ENCODE results near the gene DLK1. TPM values are rescaled to one million over a fixed set of nuclear protein-coding genes. Genes with fewer than 3 reads are reported as not detected.

DLK1 gene
- total and polyA plus RNA-seq, 2 of the 4 experiments (the other 2 are of a cell fraction): under 0.01 to 0.07 TPM

- H4K5ac ChIP-seq (ENCODE audit: low read depth, low read length): no peak overlapping the region
- H3K18ac ChIP-seq (ENCODE audit: low read depth, low read length): no peak overlapping the region
- WGBS, 2 experiments (ENCODE audit: extremely low coverage in 2 of 2, insufficient read length in 1 of 2): 88% methylated on average over 6 of the region's 11 CpGs; no CpG with 5 or more reads in 1 of the 2 experiments
- no peaks in the 10 kb centered on the region for H3K79me1 ChIP-seq (ENCODE audit: low read depth in 1 of 2, low read length in 2 of 2)
- no peak overlapping the region for H4K91ac ChIP-seq (ENCODE audit: insufficient read depth, low read depth, low read length)
- H3K56ac ChIP-seq (ENCODE audit: extremely low read depth, insufficient read depth, low read length): no peak overlapping the region
- no peaks in the 10 kb centered on the region for H3K36me3 ChIP-seq (ENCODE audit: control insufficient read depth, insufficient read depth, low read length)
- H2AK5ac ChIP-seq (ENCODE audit: low read depth, low read length): no peak overlapping the region
- H3K4me3 ChIP-seq (ENCODE audit: insufficient read depth, low read depth, low read length): no peak overlapping the region
- intact Hi-C loops (cut with micrococcal nuclease): no loop called here
- POLR2A ChIA-PET (ENCODE audit: unreplicated experiment): no interaction called here
- no peak overlapping the region for H3K9ac ChIP-seq (ENCODE audit: low read depth, low read length)
- no peaks in the 10 kb centered on the region for H3K4me1 ChIP-seq (ENCODE audit: control insufficient read depth, insufficient read depth, low read length)
- H3K27ac ChIP-seq (ENCODE audit: insufficient read depth, low read length): no peak overlapping the region
- no peak overlapping the region for H4K8ac ChIP-seq (ENCODE audit: low read depth in 2 of 2, low read length in 2 of 2)
- H2BK5ac ChIP-seq (ENCODE audit: low read depth, low read length, poor library complexity, severe bottlenecking): no peak overlapping the region
- H3K9me3 ChIP-seq (ENCODE audit: control insufficient read depth, insufficient read depth, low read length): no peaks in the 10 kb centered on the region
- no peak overlapping the region for H3K4ac ChIP-seq (ENCODE audit: low read depth, low read length)
- no peak for TF ChIP-seq CEBPB (IDR thresholded peaks at IDR 0.05; ENCODE audit: low read depth, low read length)
- no peak for TF ChIP-seq RFX5 (IDR thresholded peaks at IDR 0.05; ENCODE audit: low read depth, low read length)
- TF ChIP-seq CTCF (conservative IDR thresholded peaks at IDR 0.05; ENCODE audit: low read depth, low read length): no peak
- no peak for TF ChIP-seq MXI1 (IDR thresholded peaks at IDR 0.05; ENCODE audit: borderline replicate concordance, low read depth, low read length)
- no peak for TF ChIP-seq RAD21 (IDR thresholded peaks at IDR 0.05; ENCODE audit: low read length)
- TF ChIP-seq MAZ (IDR thresholded peaks at IDR 0.05; ENCODE audit: borderline replicate concordance, low read depth, low read length): no peak
- TF ChIP-seq CHD1 (IDR thresholded peaks at IDR 0.05; ENCODE audit: low read depth, low read length): no peak
- no peak for TF ChIP-seq NFE2L2 (IDR thresholded peaks at IDR 0.05; ENCODE audit: low read depth, low read length)
- no peak for TF ChIP-seq SMC3 (IDR thresholded peaks at IDR 0.05; ENCODE audit: low read depth, low read length)
- TF ChIP-seq, protein P1, sequence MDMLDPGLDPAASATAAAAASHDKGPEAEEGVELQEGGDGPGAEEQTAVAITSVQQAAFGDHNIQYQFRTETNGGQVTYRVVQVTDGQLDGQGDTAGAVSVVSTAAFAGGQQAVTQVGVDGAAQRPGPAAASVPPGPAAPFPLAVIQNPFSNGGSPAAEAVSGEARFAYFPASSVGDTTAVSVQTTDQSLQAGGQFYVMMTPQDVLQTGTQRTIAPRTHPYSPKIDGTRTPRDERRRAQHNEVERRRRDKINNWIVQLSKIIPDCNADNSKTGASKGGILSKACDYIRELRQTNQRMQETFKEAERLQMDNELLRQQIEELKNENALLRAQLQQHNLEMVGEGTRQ (IDR thresholded peaks at IDR 0.05; ENCODE audit: low read depth, low read length): no peak
- TF ChIP-seq BHLHE40 (IDR thresholded peaks at IDR 0.05; ENCODE audit: low read depth, low read length): no peak
- no peak for TF ChIP-seq RCOR1 (IDR thresholded peaks at IDR 0.05; ENCODE audit: insufficient replicate concordance, low read length)
- TF ChIP-seq MAFK (IDR thresholded peaks at IDR 0.05; ENCODE audit: low read depth, low read length): no peak
- TF ChIP-seq, protein P2, sequence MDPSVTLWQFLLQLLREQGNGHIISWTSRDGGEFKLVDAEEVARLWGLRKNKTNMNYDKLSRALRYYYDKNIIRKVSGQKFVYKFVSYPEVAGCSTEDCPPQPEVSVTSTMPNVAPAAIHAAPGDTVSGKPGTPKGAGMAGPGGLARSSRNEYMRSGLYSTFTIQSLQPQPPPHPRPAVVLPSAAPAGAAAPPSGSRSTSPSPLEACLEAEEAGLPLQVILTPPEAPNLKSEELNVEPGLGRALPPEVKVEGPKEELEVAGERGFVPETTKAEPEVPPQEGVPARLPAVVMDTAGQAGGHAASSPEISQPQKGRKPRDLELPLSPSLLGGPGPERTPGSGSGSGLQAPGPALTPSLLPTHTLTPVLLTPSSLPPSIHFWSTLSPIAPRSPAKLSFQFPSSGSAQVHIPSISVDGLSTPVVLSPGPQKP (IDR thresholded peaks at IDR 0.05; ENCODE audit: borderline replicate concordance, low read depth, low read length): no peak
- no peak for TF ChIP-seq POLR2A (IDR thresholded peaks at IDR 0.05; ENCODE audit: low read depth, low read length)
- no peak for TF ChIP-seq FOS (IDR thresholded peaks at IDR 0.05; ENCODE audit: low read depth, low read length)
- no peaks in the 10 kb centered on the region for H3K9me1 ChIP-seq (ENCODE audit: insufficient read depth, low read length)
- H2AFZ ChIP-seq (replicated peaks; ENCODE audit: low read length, poor library complexity): no peak overlapping the region
- no peak overlapping the region for H3K14ac ChIP-seq (replicated peaks; ENCODE audit: low read depth, low read length)
- no peak overlapping the region for H3K23ac ChIP-seq (ENCODE audit: low read depth, low read length)
- no peak overlapping the region for H2BK120ac ChIP-seq (ENCODE audit: low read depth, low read length)
- no peak overlapping the region for H2BK15ac ChIP-seq (ENCODE audit: low read depth, low read length)
- CTCF ChIA-PET: no interaction called here
- H3K4me2 ChIP-seq (ENCODE audit: low read depth, low read length): no peak overlapping the region
- no TSS peak for BruUV-seq (replicated peaks)
- peaks cover 44% of the 10 kb centered on the region for H3K27me3 ChIP-seq (ENCODE audit: control insufficient read depth, insufficient read depth, low read length)
- in situ Hi-C loops (cut with MboI; ENCODE audit: low sequenced_read_pairs): no loop called here
- ATAC-seq (ENCODE audit: low read depth): no peak
- dilution Hi-C loops (cut with HindIII; ENCODE audit: low sequenced_read_pairs, unreplicated experiment): no loop called here
- no peaks in the 10 kb centered on the region for H4K20me1 ChIP-seq (ENCODE audit: insufficient read depth, low read length)
- H2AK9ac ChIP-seq (replicated peaks; ENCODE audit: low read depth, low read length, poor library complexity): no peak overlapping the region
- no peak overlapping the region for H2BK20ac ChIP-seq (ENCODE audit: low read depth, low read length)
- DNase-seq: no peak
Measured at GRCh38 chr14:100784523-100785337, 58.0 kb downstream of the DLK1 start.
